NCI-H2081 (cell line): ENCODE results near the gene ACRBP.

ENCODE experiments used
- DNase-seq, 2 experiments: peaks; one replicate each; lab custom pipeline; 2025; lab: John Stamatoyannopoulos, UW

ACRBP gene

GRCh38 chr12:6647083-6647604, at the start of gene ACRBP:
Gene ACRBP (minus strand): TSS chr12:6647432. CDS start chr12:6647366, 66 bp downstream.
- DNase-seq: peak; percentile 70 to 71

- DNase-seq: no peak
Observed at GRCh38 chr12:6695313-6696045, 48.2 kb upstream of the ACRBP start.

GRCh38 chr12:6694701-6695100, 47.5 kb upstream of the ACRBP start:
- no peak for DNase-seq

GRCh38 chr12:6693832-6694355, 46.7 kb upstream of the ACRBP start:
- DNase-seq: no peak

- no peak for DNase-seq
Observed at GRCh38 chr12:6692888-6693287, 45.7 kb upstream of the ACRBP start.

- DNase-seq: no peak
Observed at GRCh38 chr12:6691473-6691872, 44.2 kb upstream of the ACRBP start.

- DNase-seq: peak; percentile 99
Observed at GRCh38 chr12:6688999-6689882, 42.0 kb upstream of the ACRBP start, which contains the start of gene ZNF384. Gene ZNF384 (minus strand): TSS chr12:6689375. CDS start chr12:6679520, 9,855 bp downstream.

- peak in 1 of 2 experiments; percentile 51 for DNase-seq
Observed at GRCh38 chr12:6688543-6688998, 41.3 kb upstream of the ACRBP start.

- no peak for DNase-seq
Observed at GRCh38 chr12:6685814-6686213, 38.6 kb upstream of the ACRBP start.

- DNase-seq: peak; percentile 21 to 47
Observed at GRCh38 chr12:6684609-6685008, 37.4 kb upstream of the ACRBP start.

GRCh38 chr12:6676962-6677361, 29.7 kb upstream of the ACRBP start:
- DNase-seq: no peak

- no peak for DNase-seq
Observed at GRCh38 chr12:6672143-6672542, 24.9 kb upstream of the ACRBP start.

GRCh38 chr12:6667559-6668210, 20.5 kb upstream of the ACRBP start:
- no peak for DNase-seq

- DNase-seq: no peak
Observed at GRCh38 chr12:6666211-6666610, 19.0 kb upstream of the ACRBP start.

- no peak for DNase-seq
Observed at GRCh38 chr12:6664902-6665301, 17.7 kb upstream of the ACRBP start.

GRCh38 chr12:6662906-6663742, 15.9 kb upstream of the ACRBP start, which contains the start of gene ING4:
Gene ING4 (minus strand): TSS chr12:6663119. CDS start chr12:6663101, 18 bp downstream.
- DNase-seq: peak; percentile 98 to 100

GRCh38 chr12:6662602-6662905, 15.3 kb upstream of the ACRBP start:
- peak in 1 of 2 experiments; percentile 40 for DNase-seq

GRCh38 chr12:6653987-6654386, 6.8 kb upstream of the ACRBP start:
- no peak for DNase-seq

- DNase-seq: no peak
Observed at GRCh38 chr12:6653342-6653741, 6.1 kb upstream of the ACRBP start.

- DNase-seq: no peak
Observed at GRCh38 chr12:6652391-6652790, 5.2 kb upstream of the ACRBP start.

GRCh38 chr12:6650832-6651231, 3.6 kb upstream of the ACRBP start:
- no peak for DNase-seq
